ENCODE results near the gene CNOT11.

Gene CNOT11

GRCh38 chr2:101262142-101262541, 9.5 kb downstream of the CNOT11 start:
- Histone ChIP-seq H4K8ac (ENCODE audit: low read length) (no peak overlapping the region), H3K9me3 (ENCODE audit: control insufficient read depth, low read length) (no peaks in the 10 kb centered on the region), H2BK120ac (ENCODE audit: low read depth, low read length) (no peak overlapping the region), H3K4me2 (ENCODE audit: low read length, poor library complexity, severe bottlenecking) (no peak overlapping the region), H3K4me1 (ENCODE audit: control insufficient read depth, insufficient read depth, low read depth, low read length) (peaks cover 2% of the 10 kb centered on the region), H2AK5ac (ENCODE audit: low read length, severe bottlenecking) (no peak overlapping the region), H3K18ac (ENCODE audit: low read depth in 1 of 2, low read length in 2 of 2) (no peak overlapping the region), H2BK5ac (ENCODE audit: low read depth, low read length, poor library complexity, severe bottlenecking) (no peak overlapping the region), H2AFZ (ENCODE audit: low read depth, low read length) (no peak overlapping the region), H2BK12ac (ENCODE audit: low read length in 2 of 2) (no peak overlapping the region), H3K36me3 (ENCODE audit: control insufficient read depth in 1 of 2, insufficient read depth in 2 of 2, low read depth in 1 of 2, low read length in 2 of 2) (peaks cover 24 to 78% of the 10 kb centered on the region in 2 experiments), H3K79me1 (replicated peaks; ENCODE audit: low read length, poor library complexity, severe bottlenecking) (peaks cover 33% of the 10 kb centered on the region), H3K23ac (ENCODE audit: low read length in 2 of 2) (no peak overlapping the region), H3K27ac (ENCODE audit: low read length, poor library complexity, severe bottlenecking) (no peak overlapping the region), H2BK15ac (ENCODE audit: low read depth, poor library complexity, severe bottlenecking) (no peak overlapping the region), H3K9ac (ENCODE audit: low read length) (no peak overlapping the region), H3K14ac (ENCODE audit: low read length in 2 of 2) (no peak overlapping the region), H3K4ac (ENCODE audit: low read depth in 1 of 2, low read length in 2 of 2) (no peak overlapping the region), H3K4me3 (ENCODE audit: insufficient read depth in 1 of 2, low read depth in 1 of 2, low read length in 2 of 2) (no peak overlapping the region), H3K27me3 (ENCODE audit: control insufficient read depth in 1 of 2, insufficient read depth in 1 of 2, low read length in 2 of 2) (no peaks in the 10 kb centered on the region), H4K91ac (ENCODE audit: low read length) (no peak overlapping the region)
- 95% methylated on average over 3 of the region's 4 CpGs for WGBS
- no peak for DNase-seq

- Histone ChIP-seq H3K23ac (ENCODE audit: low read length in 2 of 2) (no peak overlapping the region), H3K4me3 (ENCODE audit: insufficient read depth in 1 of 2, low read depth in 1 of 2, low read length in 2 of 2) (no peak overlapping the region), H3K4ac (ENCODE audit: low read depth in 1 of 2, low read length in 2 of 2) (no peak overlapping the region), H3K79me1 (replicated peaks; ENCODE audit: low read length, poor library complexity, severe bottlenecking) (peaks cover 31% of the 10 kb centered on the region), H3K9ac (ENCODE audit: low read length) (no peak overlapping the region), H2BK120ac (ENCODE audit: low read depth, low read length) (no peak overlapping the region), H2BK12ac (ENCODE audit: low read length in 2 of 2) (no peak overlapping the region), H3K4me2 (ENCODE audit: low read length, poor library complexity, severe bottlenecking) (no peak overlapping the region), H4K91ac (ENCODE audit: low read length) (no peak overlapping the region), H2AK5ac (ENCODE audit: low read length, severe bottlenecking) (no peak overlapping the region), H3K4me1 (ENCODE audit: control insufficient read depth, insufficient read depth, low read depth, low read length) (peaks cover 4% of the 10 kb centered on the region), H3K18ac (ENCODE audit: low read depth in 1 of 2, low read length in 2 of 2) (no peak overlapping the region), H3K14ac (ENCODE audit: low read length in 2 of 2) (no peak overlapping the region), H3K36me3 (ENCODE audit: control insufficient read depth in 1 of 2, insufficient read depth in 2 of 2, low read depth in 1 of 2, low read length in 2 of 2) (peaks cover 24 to 87% of the 10 kb centered on the region in 2 experiments), H3K9me3 (ENCODE audit: control insufficient read depth, low read length) (no peaks in the 10 kb centered on the region), H3K27me3 (ENCODE audit: control insufficient read depth in 1 of 2, insufficient read depth in 1 of 2, low read length in 2 of 2) (no peaks in the 10 kb centered on the region), H3K27ac (ENCODE audit: low read length, poor library complexity, severe bottlenecking) (no peak overlapping the region), H2AFZ (ENCODE audit: low read depth, low read length) (no peak overlapping the region), H4K8ac (ENCODE audit: low read length) (no peak overlapping the region), H2BK15ac (ENCODE audit: low read depth, poor library complexity, severe bottlenecking) (no peak overlapping the region), H2BK5ac (ENCODE audit: low read depth, low read length, poor library complexity, severe bottlenecking) (no peak overlapping the region)
- DNase-seq, result no peak
- no CpG with 5 or more reads among the region's 1 CpG for WGBS
Measured at GRCh38 chr2:101263377-101263800, 10.7 kb downstream of the CNOT11 start.

DNA sequence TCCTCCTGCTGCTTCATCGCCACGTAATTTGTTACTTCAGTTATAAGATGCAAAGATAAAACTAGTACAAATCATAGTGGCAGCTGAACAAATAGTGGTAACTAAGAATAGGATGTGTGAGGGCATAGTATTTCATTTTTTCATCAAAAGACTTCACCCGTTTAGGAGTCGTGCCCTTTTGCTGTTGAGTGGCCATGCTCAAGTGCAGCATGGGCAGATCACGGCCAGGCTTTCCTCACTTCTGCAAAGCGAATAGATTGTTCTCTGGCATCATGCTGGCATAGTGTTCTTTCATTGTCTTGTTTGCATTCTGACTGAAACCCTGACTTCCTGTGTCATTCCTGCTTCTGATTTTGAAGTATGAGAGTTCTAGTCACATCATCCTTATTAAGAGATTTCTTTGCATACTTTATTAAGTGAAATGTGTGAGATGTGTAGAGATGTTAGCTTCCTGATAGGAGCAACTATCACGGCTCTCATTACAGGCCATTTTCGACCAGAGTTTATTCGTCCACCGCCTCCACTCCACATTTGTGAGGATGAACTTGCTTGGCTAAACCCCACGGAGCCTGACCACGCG, 11.8 kb downstream of the CNOT11 start:
- H2AK5ac ChIP-seq (ENCODE audit: low read length, severe bottlenecking), result no peak overlapping the region
- no peak overlapping the region for H3K18ac ChIP-seq (ENCODE audit: low read depth in 1 of 2, low read length in 2 of 2)
- H2AFZ ChIP-seq (ENCODE audit: low read depth, low read length), result no peak overlapping the region
- no peak overlapping the region for H3K23ac ChIP-seq (ENCODE audit: low read length in 2 of 2)
- no peak overlapping the region for H3K4me2 ChIP-seq (ENCODE audit: low read length, poor library complexity, severe bottlenecking)
- H3K27ac ChIP-seq (ENCODE audit: low read length, poor library complexity, severe bottlenecking), result no peak overlapping the region
- no peak overlapping the region for H3K9ac ChIP-seq (ENCODE audit: low read length)
- no peak overlapping the region for H2BK12ac ChIP-seq (ENCODE audit: low read length in 2 of 2)
- H3K27me3 ChIP-seq (ENCODE audit: control insufficient read depth in 1 of 2, insufficient read depth in 1 of 2, low read length in 2 of 2), result no peaks in the 10 kb centered on the region
- peaks cover 4% of the 10 kb centered on the region for H3K4me1 ChIP-seq (ENCODE audit: control insufficient read depth, insufficient read depth, low read depth, low read length)
- no peak overlapping the region for H3K4ac ChIP-seq (ENCODE audit: low read depth in 1 of 2, low read length in 2 of 2)
- H3K36me3 ChIP-seq (ENCODE audit: control insufficient read depth in 1 of 2, insufficient read depth in 2 of 2, low read depth in 1 of 2, low read length in 2 of 2), result peaks cover 19 to 87% of the 10 kb centered on the region in 2 experiments
- peaks cover 26% of the 10 kb centered on the region for H3K79me1 ChIP-seq (replicated peaks; ENCODE audit: low read length, poor library complexity, severe bottlenecking)
- H2BK5ac ChIP-seq (ENCODE audit: low read depth, low read length, poor library complexity, severe bottlenecking), result no peak overlapping the region
- no peak overlapping the region for H3K14ac ChIP-seq (ENCODE audit: low read length in 2 of 2)
- no peak overlapping the region for H3K4me3 ChIP-seq (ENCODE audit: insufficient read depth in 1 of 2, low read depth in 1 of 2, low read length in 2 of 2)
- H4K8ac ChIP-seq (ENCODE audit: low read length), result no peak overlapping the region
- no peaks in the 10 kb centered on the region for H3K9me3 ChIP-seq (ENCODE audit: control insufficient read depth, low read length)
- no peak overlapping the region for H2BK15ac ChIP-seq (ENCODE audit: low read depth, poor library complexity, severe bottlenecking)
- no peak for DNase-seq
- over 99% methylated on average over 11 of the region's 13 CpGs for whole genome bisulfite sequencing
- no peak overlapping the region for H2BK120ac ChIP-seq (ENCODE audit: low read depth, low read length)
- no peak overlapping the region for H4K91ac ChIP-seq (ENCODE audit: low read length)

GRCh38 chr2:101265893-101266499, 13.3 kb downstream of the CNOT11 start:
- Histone ChIP-seq H3K27me3 (ENCODE audit: control insufficient read depth in 1 of 2, insufficient read depth in 1 of 2, low read length in 2 of 2) (no peaks in the 10 kb centered on the region), H3K4me1 (ENCODE audit: control insufficient read depth, insufficient read depth, low read depth, low read length) (peaks cover 4% of the 10 kb centered on the region), H2BK15ac (ENCODE audit: low read depth, poor library complexity, severe bottlenecking) (no peak overlapping the region), H3K4ac (ENCODE audit: low read depth in 1 of 2, low read length in 2 of 2) (no peak overlapping the region), H2AK5ac (ENCODE audit: low read length, severe bottlenecking) (no peak overlapping the region), H4K8ac (ENCODE audit: low read length) (no peak overlapping the region), H2BK120ac (ENCODE audit: low read depth, low read length) (no peak overlapping the region), H3K9me3 (ENCODE audit: control insufficient read depth, low read length) (no peaks in the 10 kb centered on the region), H3K23ac (ENCODE audit: low read length in 2 of 2) (no peak overlapping the region), H3K36me3 (ENCODE audit: control insufficient read depth in 1 of 2, insufficient read depth in 2 of 2, low read depth in 1 of 2, low read length in 2 of 2) (peaks cover 21 to 93% of the 10 kb centered on the region in 2 experiments), H3K79me1 (replicated peaks; ENCODE audit: low read length, poor library complexity, severe bottlenecking) (peaks cover 28% of the 10 kb centered on the region), H2BK12ac (ENCODE audit: low read length in 2 of 2) (no peak overlapping the region), H2BK5ac (ENCODE audit: low read depth, low read length, poor library complexity, severe bottlenecking) (no peak overlapping the region), H3K14ac (ENCODE audit: low read length in 2 of 2) (no peak overlapping the region), H3K27ac (ENCODE audit: low read length, poor library complexity, severe bottlenecking) (no peak overlapping the region), H4K91ac (ENCODE audit: low read length) (no peak overlapping the region), H2AFZ (ENCODE audit: low read depth, low read length) (no peak overlapping the region), H3K9ac (ENCODE audit: low read length) (no peak overlapping the region), H3K4me2 (ENCODE audit: low read length, poor library complexity, severe bottlenecking) (no peak overlapping the region), H3K4me3 (ENCODE audit: insufficient read depth in 1 of 2, low read depth in 1 of 2, low read length in 2 of 2) (no peak overlapping the region), H3K18ac (ENCODE audit: low read depth in 1 of 2, low read length in 2 of 2) (no peak overlapping the region)
- WGBS, result 81% methylated on average over 11 of the region's 11 CpGs
- no peak for DNase-seq

Measured in mesenchymal stem cell (in vitro differentiated cells and primary cell).